ENCODE data around the gene FAM240B.

- TF ChIP-seq, protein P1, sequence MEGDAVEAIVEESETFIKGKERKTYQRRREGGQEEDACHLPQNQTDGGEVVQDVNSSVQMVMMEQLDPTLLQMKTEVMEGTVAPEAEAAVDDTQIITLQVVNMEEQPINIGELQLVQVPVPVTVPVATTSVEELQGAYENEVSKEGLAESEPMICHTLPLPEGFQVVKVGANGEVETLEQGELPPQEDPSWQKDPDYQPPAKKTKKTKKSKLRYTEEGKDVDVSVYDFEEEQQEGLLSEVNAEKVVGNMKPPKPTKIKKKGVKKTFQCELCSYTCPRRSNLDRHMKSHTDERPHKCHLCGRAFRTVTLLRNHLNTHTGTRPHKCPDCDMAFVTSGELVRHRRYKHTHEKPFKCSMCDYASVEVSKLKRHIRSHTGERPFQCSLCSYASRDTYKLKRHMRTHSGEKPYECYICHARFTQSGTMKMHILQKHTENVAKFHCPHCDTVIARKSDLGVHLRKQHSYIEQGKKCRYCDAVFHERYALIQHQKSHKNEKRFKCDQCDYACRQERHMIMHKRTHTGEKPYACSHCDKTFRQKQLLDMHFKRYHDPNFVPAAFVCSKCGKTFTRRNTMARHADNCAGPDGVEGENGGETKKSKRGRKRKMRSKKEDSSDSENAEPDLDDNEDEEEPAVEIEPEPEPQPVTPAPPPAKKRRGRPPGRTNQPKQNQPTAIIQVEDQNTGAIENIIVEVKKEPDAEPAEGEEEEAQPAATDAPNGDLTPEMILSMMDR (IDR thresholded peaks at IDR 0.05): no peak
- no peak for TF ChIP-seq POLR2A (IDR thresholded peaks at IDR 0.05)
Measured at GRCh38 chr9:38761339-38761738, 41.4 kb upstream of the FAM240B start.

Measured in breast epithelium (tissue), 3 donors.